Esophagus (tissue), 2 donors: Measurements from ENCODE around the gene PARD3B. TPM values are rescaled to one million over a fixed set of nuclear protein-coding genes. Genes with fewer than 3 reads are reported as not detected.

ENCODE experiments used
- H3K27ac ChIP-seq, 2 donors: one replicate each; pipeline ENCODE4 v1.5.1; 2013; ENCODE audit warnings: low read depth in 2 of 2, mild to moderate bottlenecking in 2 of 2, inconsistent platforms in 1 of 2, low read length in 1 of 2, moderate library complexity in 1 of 2
- H3K27me3 ChIP-seq, 2 donors: one replicate each; pipeline ENCODE4 v1.6.1; 2013; ENCODE audit warnings: low read length in 2 of 2, control low read depth in 1 of 2, mild to moderate bottlenecking in 1 of 2; ENCODE audit not compliant: insufficient read depth in 2 of 2, control insufficient read depth in 1 of 2
- H3K36me3 ChIP-seq, 2 donors: one replicate each; pipeline ENCODE4 v1.6.1; 2013; ENCODE audit warnings: low read length in 1 of 2; ENCODE audit not compliant: control insufficient read depth in 2 of 2, insufficient read depth in 2 of 2
- H3K4me1 ChIP-seq, 2 donors: one replicate each; pipeline ENCODE4 v1.6.1; 2013; ENCODE audit warnings: low read length in 1 of 2; ENCODE audit not compliant: control insufficient read depth in 2 of 2, insufficient read depth in 2 of 2
- H3K4me3 ChIP-seq, 2 donors: one replicate each; pipeline ENCODE4 v1.5.1; 2013; ENCODE audit warnings: low read length in 2 of 2, mild to moderate bottlenecking in 2 of 2, low read depth in 1 of 2, moderate library complexity in 1 of 2
- H3K9me3 ChIP-seq, 2 donors: one replicate each; pipeline ENCODE4 v1.6.1; 2013; ENCODE audit warnings: mild to moderate bottlenecking in 2 of 2, low read depth in 1 of 2, low read length in 1 of 2, moderate library complexity in 1 of 2; ENCODE audit not compliant: control insufficient read depth in 2 of 2, insufficient read depth in 1 of 2
- WGBS, 2 donors: extraction: QIAGEN DNeasy Blood & Tissue Kit; methylation state at CpG; one replicate each; pipeline ENCODE4 v1.1.7; 2013; 5-methylcytosine and 5-hydroxymethylcytosine counted together
- polyA plus RNA-seq, 2 donors: library from polyadenylated mRNA; stranded (reverse); fragments of 200-250 nt; gene quantifications; one replicate each; pipeline ENCODE4 v1.2.3, GENCODE V29; 2013
- donor health status: healthy with polysubstance abuse.
- donor health status: Bipolar disorder and iron deficiency.

PARD3B gene
- polyA plus RNA-seq, 2 donors = 1.2 to 1.3 TPM

GRCh38 chr2:204775766-204776165 lies 230.5 kb downstream of the PARD3B start:
- Histone ChIP-seq H3K4me1 (no peaks in the 10 kb centered on the region), H3K36me3 (no peaks in the 10 kb centered on the region), H3K27me3 (no peaks in the 10 kb centered on the region), H3K9me3 (no peaks in the 10 kb centered on the region), H3K4me3 (no peak overlapping the region), H3K27ac (no peak overlapping the region)

GRCh38 chr2:204776781-204777559 lies 231.7 kb downstream of the PARD3B start:
- WGBS, 2 donors = 80 to 81% methylated on average over 1 of the region's 1 CpG
- H3K4me1 ChIP-seq = no peaks in the 10 kb centered on the region
- H3K4me3 ChIP-seq = no peak overlapping the region

GRCh38 chr2:204779771-204780170 lies 234.5 kb downstream of the PARD3B start:
- Histone ChIP-seq H3K9me3 (no peaks in the 10 kb centered on the region), H3K36me3 (no peaks in the 10 kb centered on the region), H3K27me3 (no peaks in the 10 kb centered on the region), H3K4me1 (no peaks in the 10 kb centered on the region), H3K27ac (no peak overlapping the region), H3K4me3 (no peak overlapping the region)

More at GRCh38 chr2:204776781-204777559, 231.7 kb downstream of the PARD3B start:
- Histone ChIP-seq H3K27me3 (no peaks in the 10 kb centered on the region), H3K27ac (no peak overlapping the region), H3K36me3 (no peaks in the 10 kb centered on the region), H3K9me3 (no peaks in the 10 kb centered on the region)

- Histone ChIP-seq H3K4me3 (no peak overlapping the region), H3K9me3 (no peaks in the 10 kb centered on the region), H3K4me1 (no peaks in the 10 kb centered on the region), H3K27me3 (no peaks in the 10 kb centered on the region), H3K36me3 (no peaks in the 10 kb centered on the region), H3K27ac (no peak overlapping the region)
- WGBS, 2 donors = 85 to 86% methylated on average over 1 of the region's 1 CpG
Observed at GRCh38 chr2:204781941-204782340, 236.7 kb downstream of the PARD3B start.

GRCh38 chr2:204790076-204790475 lies 244.8 kb downstream of the PARD3B start:
- Histone ChIP-seq H3K9me3 (no peaks in the 10 kb centered on the region), H3K36me3 (no peaks in the 10 kb centered on the region), H3K27me3 (no peaks in the 10 kb centered on the region), H3K4me3 (no peak overlapping the region), H3K27ac (no peak overlapping the region), H3K4me1 (no peaks in the 10 kb centered on the region)
- WGBS, 2 donors = 88 to 94% methylated on average over 3 of the region's 3 CpGs

DNA sequence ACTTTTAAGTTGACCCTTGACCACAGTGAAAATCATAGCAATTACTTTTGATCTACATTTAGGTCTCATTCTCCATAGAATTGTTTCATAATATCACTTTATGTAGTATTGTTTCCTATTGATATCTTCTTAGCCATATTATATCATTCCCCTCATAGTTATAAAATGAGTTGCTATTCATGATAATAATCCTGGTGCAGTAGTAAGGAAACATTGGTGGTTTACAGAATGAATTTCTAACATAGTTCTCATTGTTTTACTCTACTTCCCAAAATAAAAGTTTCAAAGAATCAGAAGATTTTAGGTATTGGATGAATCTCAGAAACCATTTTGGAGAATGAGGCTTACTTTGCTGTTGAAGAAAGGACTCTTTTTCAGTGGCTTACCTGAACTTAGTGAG lies 246.0 kb downstream of the PARD3B start:
- Histone ChIP-seq H3K4me3 (no peak overlapping the region), H3K27me3 (no peaks in the 10 kb centered on the region), H3K27ac (no peak overlapping the region), H3K36me3 (no peaks in the 10 kb centered on the region), H3K4me1 (no peaks in the 10 kb centered on the region), H3K9me3 (no peaks in the 10 kb centered on the region)

GRCh38 chr2:204794624-204795023 lies 249.3 kb downstream of the PARD3B start:
- 97 to 98% methylated on average over 2 of the region's 2 CpGs for WGBS, 2 donors
- Histone ChIP-seq H3K9me3 (no peaks in the 10 kb centered on the region), H3K27me3 (no peaks in the 10 kb centered on the region), H3K27ac (no peak overlapping the region), H3K36me3 (no peaks in the 10 kb centered on the region), H3K4me1 (no peaks in the 10 kb centered on the region), H3K4me3 (no peak overlapping the region)

- Histone ChIP-seq H3K4me1 (no peaks in the 10 kb centered on the region), H3K36me3 (no peaks in the 10 kb centered on the region), H3K27me3 (no peaks in the 10 kb centered on the region), H3K4me3 (no peak overlapping the region), H3K27ac (no peak overlapping the region), H3K9me3 (no peaks in the 10 kb centered on the region)
- WGBS, 2 donors = 57 to 68% methylated on average over 1 of the region's 1 CpG
Observed at GRCh38 chr2:204795156-204795555, 249.9 kb downstream of the PARD3B start.

DNA sequence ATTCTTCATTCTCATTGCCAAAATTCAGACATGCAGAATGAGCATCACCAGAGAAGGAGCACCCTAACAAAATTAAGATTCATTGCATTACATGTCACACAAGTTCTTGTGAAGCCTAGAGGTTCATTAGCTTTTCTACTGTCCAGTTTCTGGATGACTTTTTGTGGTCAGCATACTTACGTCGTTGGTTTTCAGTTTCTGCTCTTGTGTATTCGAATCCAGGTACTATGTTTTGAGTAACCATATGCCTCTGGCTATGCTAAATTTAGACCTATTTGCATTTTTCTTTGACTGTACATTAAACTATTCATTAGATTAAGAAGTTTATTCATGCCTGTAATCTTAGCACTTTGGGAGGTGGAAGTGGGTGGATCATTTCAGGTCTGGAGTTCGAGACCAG lies 251.3 kb downstream of the PARD3B start:
- WGBS, 2 donors = 84 to 85% methylated on average over 4 of the region's 4 CpGs
- no peaks in the 10 kb centered on the region for H3K9me3 ChIP-seq
- no peaks in the 10 kb centered on the region for H3K36me3 ChIP-seq
- no peak overlapping the region for H3K4me3 ChIP-seq
- no peak overlapping the region for H3K27ac ChIP-seq
- H3K4me1 ChIP-seq = no peaks in the 10 kb centered on the region
- H3K27me3 ChIP-seq = no peaks in the 10 kb centered on the region

- Histone ChIP-seq H3K27me3 (no peaks in the 10 kb centered on the region), H3K4me3 (no peak overlapping the region), H3K9me3 (no peaks in the 10 kb centered on the region), H3K36me3 (no peaks in the 10 kb centered on the region), H3K4me1 (no peaks in the 10 kb centered on the region), H3K27ac (no peak overlapping the region)
- 54 to 77% methylated on average over 2 of the region's 2 CpGs for WGBS, 2 donors
Observed at GRCh38 chr2:204799791-204800190, 254.5 kb downstream of the PARD3B start.
